BLaER1 treated with 17β-estradiol and CSF1 and Interleukin-3, amounts not matched to agents 10 nM and 100 nM (cell line): ENCODE results near the gene CDH4.

Source experiments
- H3K27ac ChIP-seq, 11 experiments: shearing (Covaris generic); formaldehyde crosslinking; 2 replicates each; pipeline ENCODE4 v1.8.1; 2022
- H3K27me3 ChIP-seq, 11 experiments: shearing (Covaris generic); formaldehyde crosslinking; 2 replicates each; pipeline ENCODE4 v1.8.1; 2022
- H3K36me3 ChIP-seq, 11 experiments: shearing (Covaris generic); formaldehyde crosslinking; 2 replicates each; pipeline ENCODE4 v1.8.1; 2022
- H3K4me1 ChIP-seq, 10 experiments: shearing (Covaris generic); formaldehyde crosslinking; 2 replicates each; pipeline ENCODE4 v1.8.1; 2022
- H3K4me2 ChIP-seq, 11 experiments: shearing (Covaris generic); formaldehyde crosslinking; 2 replicates each; pipeline ENCODE4 v1.8.1; 2022
- H3K4me3 ChIP-seq, 10 experiments: shearing (Covaris generic); formaldehyde crosslinking; 2 replicates each; pipeline ENCODE4 v1.8.1; 2022
- H3K9ac ChIP-seq, 11 experiments: shearing (Covaris generic); formaldehyde crosslinking; 2 replicates each; pipeline ENCODE4 v1.8.1; 2022
- H3K9me3 ChIP-seq, 11 experiments: shearing (Covaris generic); formaldehyde crosslinking; replicated peaks in 1 of 11; 2 replicates each; pipeline ENCODE4 v1.8.1; 2022
- H4K20me1 ChIP-seq, 11 experiments: shearing (Covaris generic); formaldehyde crosslinking; 2 replicates each; pipeline ENCODE4 v1.8.1; 2022
- Cebpa-rat ChIP-seq, 11 experiments: shearing (Covaris generic); IDR thresholded peaks; 2 replicates each; pipeline ENCODE4 v1.8.1; 2022

Gene CDH4

GRCh38 chr20:61957961-61958715, 706.1 kb downstream of the CDH4 start:
- no peak for TF ChIP-seq Cebpa-rat (IDR thresholded peaks at IDR 0.05)
- Histone ChIP-seq H3K4me1 (no peaks in the 10 kb centered on the region), H3K4me2 (no peak overlapping the region), H3K36me3 (no peaks in the 10 kb centered on the region), H3K4me3 (no peak overlapping the region), H3K9me3 (no peaks in the 10 kb centered on the region), H3K27me3 (no peaks in the 10 kb centered on the region), H3K27ac (no peak overlapping the region), H4K20me1 (no peaks in the 10 kb centered on the region), H3K9ac (no peak overlapping the region)

GRCh38 chr20:61958773-61959700, 707.0 kb downstream of the CDH4 start:
- Histone ChIP-seq H3K4me3 (no peak overlapping the region), H4K20me1 (no peaks in the 10 kb centered on the region), H3K36me3 (no peaks in the 10 kb centered on the region), H3K27ac (no peak overlapping the region), H3K27me3 (no peaks in the 10 kb centered on the region), H3K4me1 (no peaks in the 10 kb centered on the region), H3K9ac (no peak overlapping the region), H3K9me3 (no peaks in the 10 kb centered on the region), H3K4me2 (no peak overlapping the region)
- TF ChIP-seq Cebpa-rat (IDR thresholded peaks at IDR 0.05): no peak

GRCh38 chr20:61960836-61961235, 708.8 kb downstream of the CDH4 start:
- no peaks in the 10 kb centered on the region for H3K4me1 ChIP-seq
- H3K4me3 ChIP-seq: no peak overlapping the region
- H3K36me3 ChIP-seq: no peaks in the 10 kb centered on the region
- no peaks in the 10 kb centered on the region for H3K9me3 ChIP-seq
- no peaks in the 10 kb centered on the region; a peak in 1 of 22 replicates for H4K20me1 ChIP-seq
- no peak overlapping the region for H3K9ac ChIP-seq
- H3K27me3 ChIP-seq: peaks cover 0 to 9% (median 0%) of the 10 kb centered on the region in 11 experiments; a peak in 5 of 22 replicates
- TF ChIP-seq Cebpa-rat (IDR thresholded peaks at IDR 0.05): no peak
- H3K4me2 ChIP-seq: no peak overlapping the region
- no peak overlapping the region for H3K27ac ChIP-seq

- Histone ChIP-seq H3K4me1 (no peaks in the 10 kb centered on the region), H3K4me3 (no peak overlapping the region), H3K4me2 (no peak overlapping the region), H3K27ac (no peak overlapping the region), H4K20me1 (peaks cover 0 to 12% (median 0%) of the 10 kb centered on the region in 11 experiments; a peak in 6 of 22 replicates), H3K36me3 (no peaks in the 10 kb centered on the region), H3K9ac (no peak overlapping the region), H3K9me3 (no peaks in the 10 kb centered on the region), H3K27me3 (peaks cover 0 to 9% (median 0%) of the 10 kb centered on the region in 11 experiments; a peak in 5 of 22 replicates)
- no peak for TF ChIP-seq Cebpa-rat (IDR thresholded peaks at IDR 0.05)
Measured at GRCh38 chr20:61963149-61963548, 711.1 kb downstream of the CDH4 start.

GRCh38 chr20:61963885-61964674, 712.0 kb downstream of the CDH4 start:
- H3K4me1 ChIP-seq: no peaks in the 10 kb centered on the region
- peaks cover 0 to 9% (median 0%) of the 10 kb centered on the region in 11 experiments; a peak in 5 of 22 replicates for H3K27me3 ChIP-seq
- no peak for TF ChIP-seq Cebpa-rat (IDR thresholded peaks at IDR 0.05)
- no peaks in the 10 kb centered on the region for H3K36me3 ChIP-seq
- no peak overlapping the region for H3K27ac ChIP-seq
- no peaks in the 10 kb centered on the region for H3K9me3 ChIP-seq
- H4K20me1 ChIP-seq: peaks cover 0 to 22% (median 0%) of the 10 kb centered on the region in 11 experiments; a peak in 8 of 22 replicates
- H3K4me3 ChIP-seq: no peak overlapping the region
- no peak overlapping the region for H3K9ac ChIP-seq
- no peak overlapping the region for H3K4me2 ChIP-seq

GRCh38 chr20:61964675-61965605, 712.9 kb downstream of the CDH4 start:
- Histone ChIP-seq H3K9me3 (no peaks in the 10 kb centered on the region), H3K4me1 (no peaks in the 10 kb centered on the region), H3K27ac (no peak overlapping the region), H3K4me3 (no peak overlapping the region), H3K36me3 (no peaks in the 10 kb centered on the region), H3K27me3 (peaks cover 0 to 9% (median 0%) of the 10 kb centered on the region in 11 experiments; a peak in 5 of 22 replicates), H3K4me2 (no peak overlapping the region), H4K20me1 (peaks cover 0 to 28% (median 2%) of the 10 kb centered on the region in 11 experiments; a peak in 8 of 22 replicates), H3K9ac (no peak overlapping the region)
- no peak for TF ChIP-seq Cebpa-rat (IDR thresholded peaks at IDR 0.05)

GRCh38 chr20:61965606-61966491, 713.8 kb downstream of the CDH4 start:
- H4K20me1 ChIP-seq: peaks cover 0 to 31% (median 2%) of the 10 kb centered on the region in 11 experiments; a peak in 8 of 22 replicates
- no peaks in the 10 kb centered on the region for H3K4me1 ChIP-seq
- no peak overlapping the region for H3K4me2 ChIP-seq
- H3K27ac ChIP-seq: no peak overlapping the region
- no peak overlapping the region for H3K9ac ChIP-seq
- no peaks in the 10 kb centered on the region for H3K9me3 ChIP-seq
- H3K36me3 ChIP-seq: no peaks in the 10 kb centered on the region
- no peak for TF ChIP-seq Cebpa-rat (IDR thresholded peaks at IDR 0.05)
- H3K27me3 ChIP-seq: peaks cover 0 to 9% (median 0%) of the 10 kb centered on the region in 11 experiments; a peak in 5 of 22 replicates
- no peak overlapping the region for H3K4me3 ChIP-seq
